Peyer's patch (tissue), 4 donors: ENCODE results near the gene PLIN4. TPM values are rescaled to one million over a fixed set of nuclear protein-coding genes. Genes with fewer than 3 reads are reported as not detected.

Source experiments
- DNase-seq, 3 donors: peaks; one replicate each; pipeline ENCODE4 v3.0.0-alpha.2; 2017 to 2019
- H3K27ac ChIP-seq, 4 donors: fragments of 200-600 bp; sonication (generic); one replicate each; pipeline ENCODE4 v1.5.1; 2016 to 2019
- H3K27me3 ChIP-seq, 2 donors: fragments of 200-600 bp; sonication (generic); one replicate each; pipeline ENCODE4 v1.5.1; 2019
- H3K36me3 ChIP-seq, 3 donors: fragments of 200-600 bp; sonication (generic); one replicate each; pipeline ENCODE4 v1.5.1; 2016 to 2019
- H3K4me1 ChIP-seq, 4 donors: fragments of 200-600 bp; sonication (generic); one replicate each; pipeline ENCODE4 v1.5.1; 2016 to 2019
- H3K4me3 ChIP-seq, 4 donors: fragments of 200-600 bp; sonication (generic); 1 replicate in 3 of 4; 2 replicates in 1 of 4; pipeline ENCODE4 v1.5.1; 2016 to 2019; ENCODE audit warnings: mild to moderate bottlenecking in 1 of 4
- H3K9me3 ChIP-seq, 4 donors: fragments of 200-600 bp; sonication (generic); one replicate each; pipeline ENCODE4 v1.5.1; 2016 to 2019; ENCODE audit warnings: mild to moderate bottlenecking in 1 of 4
- CTCF ChIP-seq, 6 experiments: fragments of 450-650 bp in 4 of 6; fragments of 200-600 bp in 2 of 6; sonication (generic) in 1 of 6; IDR thresholded peaks; one replicate each; pipeline ENCODE4 v1.5.1; 2017 to 2019; ENCODE audit warnings: antibody characterized with exemption in 6 of 6, mild to moderate bottlenecking in 3 of 6, moderate library complexity in 1 of 6
- POLR2A ChIP-seq, 2 donors: fragments of 450-650 bp; IDR thresholded peaks; one replicate each; pipeline ENCODE4 v1.5.1; 2017; ENCODE audit warnings: antibody characterized with exemption in 2 of 2, mild to moderate bottlenecking in 2 of 2, moderate library complexity in 2 of 2
- total RNA-seq, 4 donors: library from RNA; depleted of rRNA; stranded (reverse); fragments of >200 nt; gene quantifications; one replicate each; pipeline ENCODE4 v1.1.0, GENCODE V29; 2016

PLIN4 gene
- total RNA-seq, 4 donors from 2014 or later, result 0.83 to 5.1 (median 2.3) TPM

DNA sequence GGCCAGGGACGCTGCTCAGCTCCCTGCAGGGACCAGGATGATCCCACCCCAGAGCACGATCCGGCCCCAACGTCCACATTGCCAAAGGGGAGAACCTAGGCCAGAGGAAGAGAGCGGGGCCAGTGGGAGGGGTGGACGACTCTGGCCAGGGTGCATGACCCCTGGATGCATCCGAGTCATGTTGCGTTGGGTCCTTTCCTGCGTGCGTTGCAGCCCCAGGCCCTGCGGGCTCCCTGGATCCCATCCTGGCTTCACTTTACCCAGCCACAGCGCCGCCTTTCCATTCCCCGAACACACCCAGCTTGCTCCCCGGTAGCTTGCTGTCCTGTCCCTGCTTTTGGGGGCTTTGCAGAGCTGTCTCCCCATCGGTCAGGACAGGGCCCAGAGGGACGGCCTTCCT is 10.5 kb downstream of the PLIN4 start:
- H3K4me1 ChIP-seq, result no peaks in the 10 kb centered on the region
- H3K4me3 ChIP-seq, result no peak overlapping the region
- TF ChIP-seq POLR2A (IDR thresholded peaks at IDR 0.05) (no peak), CTCF (IDR thresholded peaks at IDR 0.05) (no peak)
- no peak for DNase-seq
- no peak overlapping the region for H3K27ac ChIP-seq
- H3K27me3 ChIP-seq, result no peaks in the 10 kb centered on the region
- H3K36me3 ChIP-seq, result peaks cover 0 to 9% (median 0%) of the 10 kb centered on the region in 3 donors
- no peaks in the 10 kb centered on the region for H3K9me3 ChIP-seq

DNA sequence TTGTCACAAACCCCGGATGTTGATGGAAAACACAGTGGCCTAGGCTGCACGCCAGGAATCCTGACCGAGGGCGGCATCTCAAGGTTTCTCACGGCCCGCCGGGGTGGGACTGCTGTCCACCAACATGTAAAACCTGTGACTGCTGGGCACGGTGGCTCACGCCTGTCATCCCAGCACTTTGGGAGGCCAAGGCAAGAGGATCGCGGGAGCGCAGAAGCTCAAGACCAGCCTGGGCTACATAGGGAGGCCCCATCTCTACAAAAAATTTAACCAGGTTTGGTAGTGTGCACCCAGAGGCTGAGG is 11.2 kb downstream of the PLIN4 start:
- H3K4me1 ChIP-seq, result no peaks in the 10 kb centered on the region
- H3K27me3 ChIP-seq, result no peaks in the 10 kb centered on the region
- no peak overlapping the region for H3K27ac ChIP-seq
- DNase-seq, result no peak
- peaks cover 0 to 16% (median 0%) of the 10 kb centered on the region in 3 donors for H3K36me3 ChIP-seq
- H3K9me3 ChIP-seq, result no peaks in the 10 kb centered on the region
- TF ChIP-seq CTCF (IDR thresholded peaks at IDR 0.05) (no peak), POLR2A (IDR thresholded peaks at IDR 0.05) (no peak)
- H3K4me3 ChIP-seq, result no peak overlapping the region

GRCh38 chr19:4506449-4507149 is 11.7 kb downstream of the PLIN4 start:
- Histone ChIP-seq H3K9me3 (no peaks in the 10 kb centered on the region), H3K4me1 (no peaks in the 10 kb centered on the region), H3K27me3 (no peaks in the 10 kb centered on the region), H3K4me3 (no peak overlapping the region), H3K36me3 (peaks cover 0 to 21% (median 0%) of the 10 kb centered on the region in 3 donors), H3K27ac (no peak overlapping the region)
- TF ChIP-seq CTCF (IDR thresholded peaks at IDR 0.05), result no peak
- TF ChIP-seq POLR2A (IDR thresholded peaks at IDR 0.05), result no peak
- no peak for DNase-seq

DNA sequence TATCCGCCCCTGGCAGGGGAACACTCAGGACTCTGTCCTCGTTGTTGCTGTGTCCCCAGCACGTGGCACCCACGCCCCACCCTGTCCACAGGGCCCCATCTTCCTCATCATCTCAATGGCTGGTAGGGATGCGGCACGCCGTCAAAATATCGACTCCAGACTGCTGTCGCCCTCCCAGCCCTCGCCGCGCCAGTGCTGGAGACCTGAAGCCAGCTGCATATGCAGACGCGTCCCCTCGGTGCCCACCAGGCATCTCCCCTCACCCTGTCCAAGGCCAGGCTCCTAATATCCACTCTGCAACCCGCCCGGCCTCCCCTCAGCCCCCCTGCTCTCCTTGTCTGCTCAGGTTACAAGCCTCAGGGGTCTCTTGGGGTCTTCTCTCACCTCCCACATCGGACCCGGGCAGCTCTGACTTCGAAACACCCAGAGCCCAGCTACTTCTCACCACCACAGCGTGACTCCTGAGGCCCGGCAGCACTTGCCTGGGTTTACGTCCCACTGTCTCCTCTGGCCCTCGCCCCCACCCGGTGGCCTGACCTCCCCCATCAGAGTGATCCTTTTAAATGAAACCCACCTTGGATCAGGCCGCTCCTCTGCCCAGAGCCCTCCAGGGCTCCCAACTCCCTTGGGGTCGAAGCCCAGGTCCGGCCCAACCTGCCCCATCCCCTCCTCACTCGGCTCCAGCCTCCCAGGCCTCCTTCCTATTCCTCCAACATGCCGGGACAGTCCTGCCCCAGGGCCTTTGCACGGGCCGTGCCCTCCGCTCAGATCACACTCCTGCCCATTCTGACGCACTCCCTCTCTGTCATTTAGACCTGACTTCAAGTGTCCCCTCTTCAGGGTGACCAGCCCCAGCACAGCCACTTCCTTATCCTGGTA is 12.5 kb downstream of the PLIN4 start:
- TF ChIP-seq CTCF (IDR thresholded peaks at IDR 0.05) (no peak), POLR2A (IDR thresholded peaks at IDR 0.05) (no peak)
- Histone ChIP-seq H3K27ac (no peak overlapping the region), H3K4me1 (no peaks in the 10 kb centered on the region), H3K4me3 (no peak overlapping the region), H3K27me3 (no peaks in the 10 kb centered on the region), H3K9me3 (no peaks in the 10 kb centered on the region), H3K36me3 (peaks cover 0 to 26% (median 0%) of the 10 kb centered on the region in 3 donors)
- DNase-seq, result no peak

DNA sequence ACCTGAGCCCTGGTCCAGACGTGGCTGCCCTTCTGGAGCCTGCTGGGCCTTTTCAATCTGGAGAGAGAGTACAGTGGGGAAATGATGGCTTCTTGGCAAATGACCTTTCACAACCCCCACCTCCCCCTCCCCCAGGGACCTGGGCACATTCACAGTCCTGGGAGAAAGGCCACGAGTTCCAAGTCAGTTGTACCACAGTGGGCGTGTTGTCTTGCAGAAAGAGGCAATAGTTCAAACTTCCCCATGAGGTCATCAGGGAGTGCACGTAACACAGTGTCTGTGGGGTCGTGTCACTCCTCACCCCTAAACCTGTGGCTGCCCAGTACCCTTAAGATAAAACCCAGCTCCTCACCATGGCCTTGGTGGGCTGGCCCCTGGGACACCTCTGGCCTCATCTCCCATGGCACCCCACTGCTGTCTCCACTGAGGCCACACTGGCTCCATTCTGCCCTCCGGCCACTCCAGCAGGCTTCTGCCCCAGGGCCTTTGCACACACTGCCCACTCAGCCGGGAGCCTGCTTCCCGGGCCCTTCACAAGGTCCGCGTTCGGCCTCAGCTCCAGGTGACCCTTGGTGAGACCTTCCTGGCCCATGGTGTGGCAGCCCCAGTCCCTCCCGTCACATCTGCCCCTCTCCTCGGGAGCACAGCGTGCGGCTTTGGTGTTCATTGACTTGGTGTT is 13.3 kb downstream of the PLIN4 start:
- Histone ChIP-seq H3K4me1 (no peaks in the 10 kb centered on the region), H3K27ac (no peak overlapping the region), H3K36me3 (peaks cover 0 to 34% (median 0%) of the 10 kb centered on the region in 3 donors), H3K9me3 (no peaks in the 10 kb centered on the region), H3K4me3 (no peak overlapping the region), H3K27me3 (no peaks in the 10 kb centered on the region)
- TF ChIP-seq POLR2A (IDR thresholded peaks at IDR 0.05) (no peak), CTCF (IDR thresholded peaks at IDR 0.05) (no peak)
- no peak for DNase-seq
